GM21786 (cell line): ENCODE data around the gene PLOD2.
"Not testable (repeated sequence)": the region's sequence is repeated elsewhere in the genome, so short reads cannot be mapped to it uniquely, and the experiment has no call there.

Experiments
- ATAC-seq: cut with Tn5 transposase; IDR thresholded peaks from one replicate; pipeline ENCODE4 v1.9.1; 2021; ENCODE audit not compliant: unreplicated experiment

The PLOD2 gene

DNA sequence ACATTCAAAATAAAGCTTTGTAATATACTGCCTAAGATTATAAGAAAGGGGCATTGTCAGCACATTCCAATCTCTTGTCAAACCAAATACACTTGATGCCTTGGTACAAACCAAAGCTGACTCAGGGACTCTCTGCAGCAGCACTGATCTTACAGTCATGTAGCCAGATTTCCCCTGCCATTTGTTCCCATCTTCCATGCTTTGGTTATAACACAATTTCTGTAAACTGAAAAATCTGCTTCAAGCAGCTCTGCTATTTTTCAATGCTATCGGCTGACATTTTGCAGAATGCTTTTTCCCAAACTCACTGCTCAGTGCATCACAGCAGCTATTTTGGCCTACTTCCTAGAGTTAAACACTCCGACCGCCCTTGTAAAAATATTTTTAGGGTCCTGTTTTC lies 18.2 kb downstream of the PLOD2 start:
- no peak for ATAC-seq

DNA sequence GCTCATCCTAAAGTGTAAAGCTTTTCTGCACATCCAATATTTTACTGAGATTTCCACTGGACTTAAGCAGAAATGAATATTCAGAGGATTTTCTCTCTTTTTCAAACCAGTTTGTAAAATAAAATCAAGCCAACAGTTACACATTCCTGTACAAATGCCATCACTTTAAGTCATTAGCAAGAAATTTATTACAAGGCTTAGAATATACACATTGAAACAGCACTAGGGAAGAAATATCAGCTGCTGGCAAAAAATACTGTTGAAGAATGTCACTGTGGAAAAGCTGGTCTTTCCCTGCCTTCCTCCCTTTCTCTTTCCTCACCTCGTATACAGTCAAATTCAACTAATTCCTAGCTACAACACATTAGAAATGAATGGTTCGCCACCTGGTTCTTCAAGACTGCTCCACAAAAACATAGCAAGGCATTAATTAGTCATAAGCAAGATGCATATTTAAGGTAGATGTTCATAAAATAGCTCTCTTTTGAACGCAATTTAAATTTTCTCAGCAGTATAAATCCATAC lies 21.3 kb downstream of the PLOD2 start:
- ATAC-seq, result no peak

DNA sequence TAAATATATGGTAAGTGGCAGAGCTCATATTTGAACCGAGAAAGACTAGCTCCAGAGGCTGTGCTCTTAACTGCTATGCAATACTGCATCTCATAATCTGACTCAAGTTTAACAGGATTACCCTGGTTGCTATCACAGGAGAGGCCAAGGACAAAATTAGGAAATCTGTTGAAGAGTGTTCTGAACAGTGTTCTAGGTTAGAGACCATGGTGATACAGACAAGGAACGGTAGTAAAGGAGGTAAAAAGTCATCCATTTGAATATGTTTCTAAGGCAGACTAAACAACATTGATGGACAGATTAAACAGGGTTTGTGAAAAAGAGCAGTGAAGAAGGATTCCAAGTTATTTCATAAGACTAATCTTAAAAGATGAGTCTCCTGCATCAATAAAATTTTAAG lies 22.1 kb downstream of the PLOD2 start:
- no peak for ATAC-seq

DNA sequence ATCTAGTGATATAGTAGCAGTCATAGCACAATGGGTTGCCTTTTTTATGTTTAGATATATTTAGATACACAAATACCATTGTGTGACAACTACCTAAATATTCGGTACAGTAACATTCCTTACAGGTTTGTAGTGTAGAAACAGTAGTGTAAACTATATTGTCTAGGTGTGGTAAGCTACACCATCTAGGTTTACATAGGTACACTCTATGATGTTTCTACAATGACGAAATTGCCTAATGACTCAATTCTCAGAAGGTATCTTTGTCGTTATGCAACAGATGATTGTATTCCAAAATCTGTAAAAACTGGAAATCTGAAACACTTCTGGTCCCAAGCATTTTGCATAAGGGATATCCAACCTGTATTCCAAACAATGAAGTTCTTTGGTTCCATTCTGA lies 24.3 kb downstream of the PLOD2 start:
- ATAC-seq, result no peak

DNA sequence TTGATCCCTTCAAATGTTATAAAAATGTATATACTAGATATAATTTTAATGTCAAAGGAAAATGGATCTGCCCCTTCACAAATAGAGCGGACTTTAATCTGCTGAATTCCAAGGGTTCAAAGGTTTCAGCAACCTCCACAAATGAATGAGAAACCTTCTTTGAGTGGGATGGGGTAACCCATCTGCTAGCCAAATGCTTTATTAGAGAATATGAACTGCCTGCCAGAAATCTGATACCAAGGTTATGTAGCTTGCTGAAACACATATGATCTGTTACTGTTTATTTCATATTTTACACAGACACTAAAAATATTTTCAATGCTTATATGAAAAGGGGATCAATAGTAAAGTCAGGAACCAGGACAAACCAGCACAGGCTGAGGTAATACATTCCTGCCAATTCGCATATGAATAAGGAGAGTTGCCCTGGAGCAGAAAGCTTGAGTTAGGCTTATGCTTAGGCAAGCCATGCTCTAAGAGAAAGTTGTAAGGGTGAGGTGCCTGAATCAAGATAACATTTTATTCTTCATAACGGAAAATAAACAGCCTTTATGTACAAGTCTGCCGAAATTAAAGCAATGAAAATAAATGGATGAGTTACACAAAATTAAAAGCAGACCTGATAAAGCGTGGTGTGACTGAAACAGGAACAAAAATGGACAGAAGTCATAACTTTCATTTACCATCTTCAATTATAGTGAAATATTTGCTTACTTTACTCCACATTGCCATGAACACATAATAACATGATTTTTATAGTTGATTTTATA lies 26.5 kb downstream of the PLOD2 start:
- ATAC-seq, result no peak

DNA sequence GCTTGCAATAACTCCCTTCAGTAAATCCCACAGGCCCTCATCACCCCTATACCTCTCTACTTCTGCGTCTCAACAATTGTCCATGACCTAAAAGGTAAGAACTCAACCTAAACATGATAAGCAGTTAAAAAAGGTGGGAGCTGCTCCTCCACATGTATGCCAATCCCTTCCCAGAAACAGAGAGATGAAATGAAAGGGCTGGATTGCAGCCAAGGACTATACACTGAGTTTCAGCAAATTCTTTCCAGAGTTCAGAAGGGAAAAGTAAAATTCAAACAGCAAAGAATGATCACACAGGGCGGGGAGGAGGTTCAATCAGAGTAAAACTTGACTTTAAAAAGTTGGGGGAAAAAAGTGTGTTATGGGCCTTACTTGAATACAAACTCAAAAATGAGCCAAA lies 27.5 kb downstream of the PLOD2 start:
- ATAC-seq, result no peak

DNA sequence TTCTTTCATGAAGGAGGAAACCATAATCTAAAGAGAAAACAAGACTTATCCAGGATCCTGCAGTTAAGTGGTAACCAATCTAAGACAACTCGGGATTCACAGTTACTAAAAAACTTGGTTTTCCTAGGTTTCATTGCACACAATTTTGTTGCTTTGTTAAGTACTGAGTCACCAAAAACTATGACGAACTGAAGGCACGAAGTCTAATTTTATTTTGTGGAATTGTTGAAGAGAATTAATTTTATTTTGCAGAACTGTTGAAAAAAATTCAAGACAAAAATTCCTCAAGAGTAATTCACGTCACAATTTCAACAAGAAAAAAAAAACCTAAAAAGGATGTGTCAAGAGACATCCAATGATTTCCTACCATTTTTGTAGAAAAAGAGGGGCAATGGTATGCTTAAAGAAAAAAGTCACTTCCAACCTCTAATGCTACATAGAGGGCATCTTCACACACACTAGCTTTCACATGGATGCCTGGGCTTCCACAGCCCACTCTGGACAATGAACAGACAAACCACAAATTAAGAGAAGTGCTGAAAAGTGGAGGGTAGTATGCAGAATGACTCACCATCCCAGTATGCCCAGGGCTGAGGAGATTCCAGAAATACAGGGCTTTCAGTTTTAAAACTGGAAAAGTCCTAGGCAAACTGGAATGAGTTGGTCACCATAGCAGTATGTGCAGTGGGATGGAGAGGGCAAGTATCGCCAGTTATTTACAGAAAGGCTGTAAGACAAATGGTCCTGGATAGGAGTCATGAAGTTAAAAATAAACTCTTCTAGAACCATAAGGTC lies 29.2 kb downstream of the PLOD2 start:
- no peak for ATAC-seq

DNA sequence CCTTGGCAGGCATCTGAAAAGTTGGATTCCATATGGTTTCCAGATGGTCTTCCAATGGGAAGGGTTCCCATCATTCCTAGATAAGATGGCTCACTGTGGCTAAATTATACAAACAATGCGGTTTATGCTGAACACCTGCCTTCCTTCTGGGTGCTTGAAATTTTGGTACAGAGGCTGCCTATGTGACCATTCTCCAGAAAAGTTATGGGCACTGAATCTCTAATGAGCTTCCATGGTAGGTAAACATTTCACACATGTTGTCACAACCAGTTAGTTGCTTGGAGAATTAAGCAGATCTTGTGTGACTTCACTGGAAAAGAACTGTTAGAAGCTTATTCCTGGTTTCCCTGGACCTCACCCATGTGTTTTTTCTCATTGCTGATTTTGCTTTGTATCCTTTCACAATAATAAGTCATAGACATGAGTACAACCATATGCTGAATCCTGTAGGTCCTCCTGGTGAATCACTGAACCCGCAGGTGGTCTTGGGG lies 30.1 kb downstream of the PLOD2 start:
- no peak for ATAC-seq

DNA sequence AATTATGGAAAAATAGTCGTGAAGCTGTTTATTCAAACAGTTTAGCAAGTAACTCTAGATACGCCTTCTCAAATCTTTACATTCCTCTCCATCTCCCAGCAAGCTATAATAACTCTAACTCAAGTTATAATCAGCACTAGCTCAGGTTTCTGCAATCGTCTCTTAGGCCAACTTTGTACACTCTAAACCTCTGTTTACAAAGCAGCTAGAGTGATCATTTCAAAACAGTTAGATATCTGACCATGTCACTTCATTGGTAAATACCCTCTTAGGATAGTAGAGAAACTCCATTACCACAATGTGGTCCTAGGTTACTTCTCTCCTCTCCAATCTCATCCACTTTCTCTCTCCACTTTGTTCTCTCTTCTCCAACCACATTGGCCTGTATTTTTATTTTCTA lies 31.2 kb downstream of the PLOD2 start:
- ATAC-seq, result no peak

DNA sequence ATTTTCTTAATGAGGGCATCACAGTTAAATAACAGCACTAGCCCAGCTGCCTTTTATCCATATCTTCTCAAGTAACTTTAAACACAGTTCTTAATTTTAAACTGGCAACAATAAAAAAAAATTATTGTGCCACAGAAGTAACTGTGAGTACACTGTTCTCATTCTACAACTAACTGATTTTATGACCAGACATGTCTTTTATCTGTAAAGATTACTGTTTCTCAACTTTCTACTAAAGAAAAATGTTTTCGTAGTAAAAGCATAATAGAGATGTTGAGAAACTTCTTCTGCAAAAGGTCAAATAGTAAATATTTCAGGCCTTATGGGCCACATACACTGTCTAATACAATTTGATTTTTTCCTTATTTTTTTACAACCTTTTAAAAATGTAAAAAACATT lies 32.0 kb downstream of the PLOD2 start:
- ATAC-seq, result no peak

DNA sequence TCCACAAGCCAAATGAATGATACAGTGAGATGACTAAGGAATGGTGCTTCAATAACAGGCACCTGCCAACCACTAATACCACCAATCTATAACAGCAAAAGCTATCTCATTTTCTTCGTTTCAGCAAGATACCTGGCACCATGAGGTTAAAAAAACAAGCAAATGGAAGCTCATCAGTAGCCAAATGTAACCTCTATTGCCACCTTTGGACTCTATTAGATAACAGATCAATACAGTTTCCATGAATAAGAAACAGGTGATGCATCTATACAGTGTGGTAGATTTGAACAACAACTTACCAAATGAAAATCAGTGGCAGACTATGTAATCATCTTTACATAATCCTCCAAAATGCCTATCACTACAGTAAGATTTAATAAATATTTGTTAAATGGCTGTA lies 32.8 kb downstream of the PLOD2 start:
- ATAC-seq, result no peak

DNA sequence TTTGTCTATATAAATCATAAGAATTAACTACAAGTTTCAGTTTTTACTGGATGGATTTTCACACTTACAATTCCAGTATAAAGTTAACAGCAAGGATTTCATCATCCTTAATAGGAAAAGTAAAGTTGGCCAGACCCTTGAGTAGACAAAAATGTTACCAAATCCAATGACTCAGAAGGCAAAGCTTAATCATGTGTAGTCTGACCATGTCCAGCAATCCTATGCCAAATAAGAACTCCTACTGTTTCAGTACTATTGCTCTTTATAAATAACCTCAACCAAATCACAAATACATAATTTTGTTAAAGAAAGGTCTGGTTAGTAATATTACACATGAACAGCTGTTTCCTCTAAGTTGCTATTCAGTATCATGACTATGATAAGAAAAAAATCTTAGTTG lies 35.0 kb downstream of the PLOD2 start:
- no peak for ATAC-seq

DNA sequence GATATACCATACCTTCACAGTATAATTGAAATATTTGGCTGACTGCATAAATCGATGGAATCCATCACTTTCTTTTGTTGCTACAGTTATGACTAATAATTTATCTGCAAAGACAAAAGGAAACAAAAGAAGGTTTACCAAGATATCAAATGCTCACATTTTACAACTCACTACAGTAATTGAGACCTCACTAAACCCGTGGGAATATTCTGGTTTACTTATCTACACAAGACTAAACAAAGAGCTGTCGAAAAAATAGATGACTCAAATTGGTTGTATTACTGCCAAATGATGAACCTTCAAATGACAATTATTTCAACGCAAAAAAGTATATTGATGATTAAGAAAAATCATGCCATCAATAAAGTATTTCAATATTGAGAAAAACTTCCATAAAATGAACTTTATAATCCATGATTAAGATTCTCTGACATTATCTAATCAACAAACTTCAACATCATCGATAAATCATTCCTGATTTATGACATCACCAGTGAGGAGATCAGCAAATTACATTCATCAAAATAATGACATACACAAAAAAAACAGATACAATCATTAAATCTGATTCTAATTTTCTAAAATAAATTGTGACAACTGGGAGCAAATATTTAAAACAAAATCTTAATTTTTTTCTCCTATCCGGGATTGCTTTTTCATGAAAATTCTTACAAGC lies 36.7 kb downstream of the PLOD2 start:
- ATAC-seq, result no peak

DNA sequence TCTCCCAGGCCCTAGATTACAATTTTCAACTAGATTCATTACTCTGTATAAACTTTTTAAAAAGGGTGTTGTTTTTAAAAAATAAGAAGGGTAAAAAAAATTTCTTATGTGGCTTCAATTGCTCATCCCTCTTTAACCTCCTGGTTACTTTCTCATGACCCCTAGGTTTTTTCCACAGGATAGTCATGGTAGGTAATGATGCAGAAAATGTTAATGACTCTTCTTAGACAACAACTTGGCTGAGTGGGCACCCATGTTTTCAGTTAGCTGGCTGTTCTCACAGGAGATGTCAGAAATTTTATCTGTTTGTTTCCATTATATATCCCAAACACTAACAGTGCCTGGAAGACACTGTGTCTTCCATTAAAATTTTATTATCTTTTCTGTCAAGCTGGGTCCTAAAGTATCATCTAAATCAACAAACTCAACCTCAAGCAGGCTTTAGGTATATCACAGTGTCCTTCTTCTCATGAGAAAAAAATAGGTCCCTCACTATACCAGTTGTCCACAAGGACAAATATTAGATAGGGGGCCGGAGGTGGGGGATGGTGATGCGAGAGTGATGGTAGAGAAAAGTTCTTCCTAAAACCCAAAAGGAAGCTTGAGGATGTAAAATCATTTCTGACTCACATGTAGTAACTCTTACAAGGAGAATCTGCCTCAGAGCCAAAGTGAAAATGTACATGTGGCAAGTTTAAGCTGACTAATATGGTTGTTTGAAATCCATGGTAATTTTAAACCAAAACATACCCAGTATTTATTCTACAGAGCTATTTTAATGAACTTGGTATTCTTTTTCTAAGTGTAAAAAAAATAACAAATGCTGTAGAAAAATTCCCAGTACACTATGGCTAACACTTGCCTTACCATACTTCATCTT lies 43.3 kb downstream of the PLOD2 start:
- no peak for ATAC-seq

DNA sequence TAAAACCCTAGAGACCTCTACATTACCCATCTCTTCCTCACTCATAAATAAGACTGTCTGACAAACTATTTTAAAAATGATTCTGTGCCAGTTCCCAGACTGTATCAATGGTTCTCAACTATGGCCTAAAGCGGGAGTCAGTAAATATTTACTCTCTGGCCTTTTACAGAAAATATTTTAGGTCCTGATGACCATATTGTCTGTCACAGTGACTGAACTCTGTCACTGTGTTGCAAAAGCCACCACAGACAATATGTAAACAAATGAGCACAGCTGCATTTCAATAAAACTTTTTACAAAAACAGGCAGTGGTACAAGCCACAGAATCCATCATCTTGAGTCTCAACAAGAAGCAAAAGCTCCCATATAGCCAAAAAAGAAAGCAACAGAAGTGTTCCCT lies 45.4 kb downstream of the PLOD2 start:
- no peak for ATAC-seq

DNA sequence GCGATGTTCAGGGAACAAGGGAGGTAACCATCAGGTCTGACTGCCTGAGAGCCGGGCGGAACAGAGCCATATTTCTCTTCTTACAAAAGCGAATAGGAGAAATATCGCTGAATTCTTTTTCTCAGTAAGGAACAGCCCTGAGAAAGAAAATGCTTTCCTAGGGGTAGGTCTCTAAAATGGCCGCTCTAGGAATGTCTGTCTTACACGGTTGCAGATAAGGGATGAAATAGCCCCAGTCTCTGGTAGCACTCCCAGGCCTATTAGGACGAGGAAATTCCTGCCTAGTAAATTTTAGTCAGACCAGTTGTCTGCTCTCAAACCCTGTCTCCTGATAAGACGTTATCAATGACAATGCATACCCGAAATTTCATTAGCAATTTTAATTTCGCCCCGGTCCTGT lies 47.2 kb downstream of the PLOD2 start:
- not testable (repeated sequence) for ATAC-seq

DNA sequence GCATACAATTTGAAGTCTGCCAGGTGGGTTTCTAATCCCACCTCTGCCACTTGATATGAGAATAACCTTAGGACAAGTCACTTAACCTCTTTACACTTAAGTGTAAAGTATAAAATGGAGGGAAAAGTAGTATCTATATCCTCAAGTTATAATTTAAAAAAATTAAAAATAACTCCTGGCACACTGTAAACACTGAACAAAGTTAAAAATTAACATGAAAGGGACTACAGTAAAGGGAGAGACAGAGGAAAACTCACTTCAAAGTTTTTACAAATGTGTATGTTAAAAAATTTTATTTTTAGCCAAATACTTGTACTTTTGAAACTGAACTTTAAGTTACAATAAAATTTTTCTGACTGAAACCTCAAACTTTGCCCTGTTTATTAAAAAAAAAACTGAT lies 49.6 kb downstream of the PLOD2 start:
- ATAC-seq, result no peak

DNA sequence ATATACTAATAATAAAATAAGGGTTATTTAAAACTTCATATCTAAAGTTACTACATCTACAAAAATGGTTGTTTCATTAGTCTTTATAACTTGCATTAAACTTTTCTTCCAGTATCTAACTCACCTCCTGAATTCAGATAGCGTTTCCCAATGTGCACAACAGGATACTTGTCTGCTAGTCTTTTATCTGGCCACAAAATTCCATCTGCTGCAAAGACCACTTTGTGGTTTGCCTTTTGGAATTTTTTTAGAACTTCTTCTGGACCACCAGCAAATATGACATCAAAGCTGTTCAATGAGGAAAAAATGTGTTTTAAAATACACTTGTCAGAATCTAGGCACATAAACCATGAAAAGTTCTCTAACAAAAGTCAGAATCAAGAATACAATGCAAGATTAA lies 50.8 kb downstream of the PLOD2 start:
- ATAC-seq, result no peak

DNA sequence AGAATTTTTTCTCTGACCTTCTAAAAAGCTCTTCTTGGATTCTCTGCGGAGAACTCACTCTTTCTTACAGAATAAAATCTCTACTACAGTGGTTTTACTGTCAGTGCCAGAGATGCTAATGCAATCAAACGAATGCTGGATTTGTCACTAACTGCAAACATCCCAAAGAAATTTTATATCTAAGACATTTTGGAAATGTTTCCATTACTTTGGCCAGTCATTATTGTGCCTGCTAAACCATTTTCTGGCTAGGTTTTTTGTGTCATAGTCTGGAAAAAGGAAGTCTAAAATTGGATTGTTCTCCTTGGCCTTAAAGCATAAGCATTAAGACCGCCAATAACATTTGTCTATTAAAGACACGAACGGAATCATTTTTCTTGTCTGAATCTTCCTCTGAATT lies 54.0 kb downstream of the PLOD2 start:
- ATAC-seq, result no peak

DNA sequence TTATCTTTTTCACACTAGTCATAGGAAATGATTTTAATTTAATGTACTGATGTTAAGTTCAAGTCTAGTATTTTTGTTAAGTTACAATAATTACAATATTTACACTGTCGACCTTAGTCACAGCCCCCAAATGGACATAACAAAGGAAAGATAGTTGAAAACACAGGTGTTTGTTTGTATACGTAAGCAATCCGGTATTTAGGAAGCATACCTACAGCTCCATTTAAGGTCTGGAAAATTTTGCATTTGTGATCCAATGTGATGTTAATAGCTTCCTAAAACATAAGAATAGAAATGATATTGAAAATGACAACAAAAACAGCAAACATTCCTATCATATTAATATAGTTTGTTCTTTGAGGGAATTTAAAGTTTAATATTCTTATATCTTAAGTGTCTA lies 56.9 kb downstream of the PLOD2 start:
- ATAC-seq, result no peak

DNA sequence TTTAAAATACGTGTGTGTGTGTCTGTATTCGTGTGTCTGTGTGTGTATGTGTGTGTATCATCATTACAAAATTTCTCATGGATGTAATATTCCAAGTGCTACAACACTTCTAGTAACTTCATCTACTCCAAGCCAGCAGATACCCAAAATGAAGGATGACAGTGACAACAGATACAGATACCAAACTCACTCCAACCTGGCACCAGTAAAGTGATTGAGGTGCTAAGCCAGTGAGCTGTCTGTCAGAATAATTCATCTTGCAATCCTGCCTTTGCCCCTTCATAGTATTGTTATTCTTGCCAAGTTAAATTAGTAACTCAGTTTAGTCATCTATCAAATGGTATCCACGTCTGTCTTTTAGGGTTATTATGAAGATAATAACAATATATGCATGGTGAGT lies 58.1 kb downstream of the PLOD2 start:
- no peak for ATAC-seq
